MCF 10A (cell line): Measurements from ENCODE around the gene SLC25A26. TPM values are rescaled to one million over a fixed set of nuclear protein-coding genes. Genes with fewer than 3 reads are reported as not detected.

Experiments used
- BruUV-seq: library from RNA; stranded (reverse); fragments of 400-500 nt; replicated peaks from 2 replicates; lab custom pipeline; 2021; lab: Mats Ljungman, UMichigan
- CTCF ChIA-PET: fragments of 300-600 bp; sonication (Branson Sonifier 250); formaldehyde crosslinking; extraction: SDS; loops from one replicate; lab custom pipeline; 2021; ENCODE audit warnings: antibody characterized with exemption, inconsistent platforms; lab: Yijun Ruan, JAX
- POLR2A ChIA-PET: fragments of 300-600, 350-650 bp; sonication (Branson Sonifier 250); formaldehyde crosslinking; extraction: SDS; loops from one replicate; lab custom pipeline; 2020; ENCODE audit warnings: antibody characterized with exemption, inconsistent platforms; lab: Yijun Ruan, JAX
- DNase-seq: peaks from one replicate; pipeline ENCODE4 v3.0.0-alpha.2; 2018; ENCODE audit not compliant: unreplicated experiment
- H3K27ac Mint-ChIP-seq: one replicate; pipeline ENCODE4 v1.8.0; 2022; ENCODE audit warnings: mild to moderate bottlenecking, low read depth, mixed read lengths; ENCODE audit not compliant: unreplicated experiment
- H3K27me3 Mint-ChIP-seq: one replicate; pipeline ENCODE4 v1.8.0; 2022; ENCODE audit warnings: mixed read lengths; ENCODE audit not compliant: insufficient read depth, unreplicated experiment
- H3K36me3 Mint-ChIP-seq: one replicate; pipeline ENCODE4 v1.8.0; 2022; ENCODE audit warnings: mild to moderate bottlenecking, moderate library complexity, mixed read lengths; ENCODE audit not compliant: insufficient read depth, unreplicated experiment
- H3K4me1 Mint-ChIP-seq: one replicate; pipeline ENCODE4 v1.8.0; 2022; ENCODE audit warnings: mixed read lengths; ENCODE audit not compliant: insufficient read depth, unreplicated experiment
- H3K4me3 Mint-ChIP-seq: one replicate; pipeline ENCODE4 v1.8.0; 2022; ENCODE audit warnings: mild to moderate bottlenecking, moderate library complexity, mixed read lengths; ENCODE audit not compliant: unreplicated experiment
- H3K9me3 Mint-ChIP-seq: one replicate; pipeline ENCODE4 v1.8.0; 2022; ENCODE audit warnings: mixed read lengths; ENCODE audit not compliant: unreplicated experiment
- intact Hi-C: fragments of 100-400 bp; cut with micrococcal nuclease; formaldehyde crosslinking; loops from 2 replicates; pipeline ENCODE4 v1.14.1; 2022
- total RNA-seq: library from RNA; stranded (reverse); gene quantifications from 2 replicates; pipeline ENCODE4 v1.2.3, GENCODE V29; 2022
- TF ChIP-seq, protein P1 (sequence below): fragments of 200-600 bp; IDR thresholded peaks from one replicate; pipeline ENCODE4 v1.8.0; 2022; ENCODE audit warnings: antibody characterized with exemption, mild to moderate bottlenecking; ENCODE audit not compliant: unreplicated experiment

The SLC25A26 gene
- total RNA-seq, 1 experiment from 2014 or later: 24.8 TPM

DNA sequence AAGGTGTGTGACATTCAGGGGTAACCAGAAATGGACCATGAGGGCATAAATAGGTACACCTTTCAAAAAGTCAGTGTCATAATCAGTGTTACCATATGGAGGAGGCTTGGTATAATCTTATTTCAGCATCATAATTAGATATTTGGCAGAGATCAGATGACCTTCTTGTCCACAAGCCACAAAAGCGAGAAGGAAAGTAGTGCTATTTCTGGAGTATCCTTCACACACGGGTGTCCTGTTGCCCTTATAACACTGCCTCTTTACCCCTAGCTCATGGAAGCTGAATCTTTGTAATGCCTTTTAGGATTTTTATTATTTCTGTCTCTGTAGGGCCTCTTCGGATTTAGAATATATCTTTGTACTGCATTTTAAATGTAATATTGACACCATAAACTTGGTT is 147.2 kb downstream of the SLC25A26 start:
- no peak overlapping the region for H3K27ac Mint-ChIP-seq
- CTCF ChIA-PET: interaction anchor here (1.0 kb wide), 1 partner anchor 10 kb away, joined by 3 read pairs; no protein-coding TSS in a partner anchor
- H3K9me3 Mint-ChIP-seq: no peaks in the 10 kb centered on the region
- no peak for DNase-seq
- no peak overlapping the region for H3K4me3 Mint-ChIP-seq
- TF ChIP-seq, protein P1, sequence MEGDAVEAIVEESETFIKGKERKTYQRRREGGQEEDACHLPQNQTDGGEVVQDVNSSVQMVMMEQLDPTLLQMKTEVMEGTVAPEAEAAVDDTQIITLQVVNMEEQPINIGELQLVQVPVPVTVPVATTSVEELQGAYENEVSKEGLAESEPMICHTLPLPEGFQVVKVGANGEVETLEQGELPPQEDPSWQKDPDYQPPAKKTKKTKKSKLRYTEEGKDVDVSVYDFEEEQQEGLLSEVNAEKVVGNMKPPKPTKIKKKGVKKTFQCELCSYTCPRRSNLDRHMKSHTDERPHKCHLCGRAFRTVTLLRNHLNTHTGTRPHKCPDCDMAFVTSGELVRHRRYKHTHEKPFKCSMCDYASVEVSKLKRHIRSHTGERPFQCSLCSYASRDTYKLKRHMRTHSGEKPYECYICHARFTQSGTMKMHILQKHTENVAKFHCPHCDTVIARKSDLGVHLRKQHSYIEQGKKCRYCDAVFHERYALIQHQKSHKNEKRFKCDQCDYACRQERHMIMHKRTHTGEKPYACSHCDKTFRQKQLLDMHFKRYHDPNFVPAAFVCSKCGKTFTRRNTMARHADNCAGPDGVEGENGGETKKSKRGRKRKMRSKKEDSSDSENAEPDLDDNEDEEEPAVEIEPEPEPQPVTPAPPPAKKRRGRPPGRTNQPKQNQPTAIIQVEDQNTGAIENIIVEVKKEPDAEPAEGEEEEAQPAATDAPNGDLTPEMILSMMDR: no peak
- intact Hi-C loops: no loop called here
- no peaks in the 10 kb centered on the region for H3K4me1 Mint-ChIP-seq
- H3K27me3 Mint-ChIP-seq: no peaks in the 10 kb centered on the region
- no TSS peak for BruUV-seq
- POLR2A ChIA-PET: interaction anchor here (0.5 kb wide), 1 partner anchor 1014 kb away, joined by 3 read pairs; no protein-coding TSS in a partner anchor
- peaks cover 23% of the 10 kb centered on the region for H3K36me3 Mint-ChIP-seq

DNA sequence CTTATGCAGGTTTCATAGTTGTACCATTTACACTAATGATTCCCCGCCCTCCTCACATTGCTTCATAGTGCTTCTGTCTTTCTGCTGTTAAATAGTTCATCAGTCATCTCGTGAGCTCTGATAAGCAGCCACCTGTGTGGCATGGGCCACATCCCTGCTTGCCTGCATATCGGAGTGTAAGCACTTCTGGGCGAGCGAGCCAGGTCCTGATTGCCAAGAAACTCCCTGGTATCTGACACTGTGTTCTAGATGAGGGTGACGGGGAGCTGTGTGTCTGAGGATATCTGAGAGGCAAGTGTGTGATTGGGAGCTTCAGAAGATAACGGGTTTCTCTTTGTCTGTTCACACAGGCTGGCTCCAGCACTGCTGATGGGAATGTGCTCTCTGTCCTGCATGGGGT is 149.4 kb downstream of the SLC25A26 start:
- ChIA-PET CTCF (no interaction called here), POLR2A (no interaction called here)
- no peaks in the 10 kb centered on the region for H3K27me3 Mint-ChIP-seq

DNA sequence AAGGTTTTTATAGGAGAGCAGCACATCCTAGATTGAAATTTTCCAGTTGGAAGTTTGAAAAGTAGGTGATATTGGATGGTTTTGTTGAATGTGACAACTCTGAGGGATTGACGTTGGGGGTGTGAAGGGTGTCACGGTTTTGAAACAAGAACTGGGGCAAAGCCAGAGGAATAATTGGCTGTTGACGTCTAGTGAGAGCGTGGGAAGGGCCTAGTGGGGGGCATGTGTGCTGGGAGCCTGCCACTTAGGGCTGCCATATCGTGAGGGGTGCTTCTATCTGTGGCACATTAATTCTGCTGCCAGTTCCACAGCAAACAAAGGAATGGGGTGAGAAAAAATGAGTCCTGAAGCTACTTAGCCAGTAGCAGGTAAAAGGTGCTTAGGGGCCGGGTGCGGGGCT is 150.6 kb downstream of the SLC25A26 start:
- H3K36me3 Mint-ChIP-seq: peaks cover 25% of the 10 kb centered on the region
- no peaks in the 10 kb centered on the region for H3K9me3 Mint-ChIP-seq
- intact Hi-C loops: no loop called here
- H3K4me1 Mint-ChIP-seq: peaks cover 2% of the 10 kb centered on the region
- H3K27ac Mint-ChIP-seq: no peak overlapping the region
- no TSS peak for BruUV-seq
- no peak for DNase-seq
- H3K4me3 Mint-ChIP-seq: no peak overlapping the region
- no peaks in the 10 kb centered on the region for H3K27me3 Mint-ChIP-seq
- ChIA-PET CTCF (interaction anchor here (0.7 to 1.1 kb wide), 3 partner anchors 36 to 1840 kb away, joined by 3 to 5 read pairs (median 4); no protein-coding TSS in a partner anchor), POLR2A (no interaction called here)
- TF ChIP-seq, protein P1: no peak

More for the DNA sequence above, 149.4 kb downstream of the SLC25A26 start:
- intact Hi-C loops: no loop called here
- no peaks in the 10 kb centered on the region for H3K4me1 Mint-ChIP-seq
- H3K4me3 Mint-ChIP-seq: no peak overlapping the region
- H3K36me3 Mint-ChIP-seq: peaks cover 23% of the 10 kb centered on the region
- H3K9me3 Mint-ChIP-seq: no peaks in the 10 kb centered on the region
- no peak overlapping the region for H3K27ac Mint-ChIP-seq
- DNase-seq: no peak
- TF ChIP-seq, protein P1: no peak
- no TSS peak for BruUV-seq

DNA sequence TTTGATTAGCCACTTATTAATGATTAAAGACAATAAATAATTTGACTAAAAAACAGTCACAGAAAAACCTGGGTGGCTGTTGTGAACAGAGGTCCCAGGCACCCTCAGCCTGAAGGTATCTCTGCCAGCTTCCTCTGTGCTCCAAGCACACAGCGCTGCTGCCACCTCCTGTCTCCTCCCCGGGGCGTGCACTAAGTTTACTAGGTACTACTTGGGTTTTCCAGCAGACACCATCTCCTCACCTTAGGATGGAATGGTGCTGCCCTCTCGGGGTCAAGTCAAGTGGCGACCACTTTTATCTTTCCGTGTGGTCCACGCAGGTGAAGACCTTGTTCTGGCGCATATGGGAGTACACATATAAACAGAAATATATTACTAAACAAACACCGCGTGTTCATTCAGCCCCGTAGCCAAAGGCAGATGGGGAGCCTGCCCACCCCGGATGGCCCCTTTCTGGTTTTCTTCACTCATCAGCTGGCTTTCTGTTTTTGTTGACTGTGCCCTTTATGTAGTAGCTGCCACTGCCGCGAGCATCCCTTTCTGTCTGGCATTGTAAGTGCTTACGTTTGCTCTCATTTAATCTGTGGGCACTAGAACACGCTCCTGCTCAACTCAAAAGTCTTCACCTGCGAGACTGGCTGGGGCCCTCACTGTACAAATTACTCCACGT is 152.0 kb downstream of the SLC25A26 start:
- Mint-ChIP-seq H3K4me1 (peaks cover 9% of the 10 kb centered on the region), H3K4me3 (no peak overlapping the region), H3K27me3 (no peaks in the 10 kb centered on the region), H3K9me3 (no peaks in the 10 kb centered on the region), H3K36me3 (peaks cover 39% of the 10 kb centered on the region), H3K27ac (no peak overlapping the region)
- ChIA-PET CTCF (interaction anchor here (0.6 to 1.0 kb wide), 5 partner anchors 11 to 120 kb away, joined by 3 to 7 read pairs (median 5); no protein-coding TSS in a partner anchor), POLR2A (interaction anchor here (0.6 kb wide), 1 partner anchor 22 kb away, joined by 3 read pairs; no protein-coding TSS in a partner anchor)
- TF ChIP-seq, protein P1: no peak
- BruUV-seq: no TSS peak
- no peak for DNase-seq
- intact Hi-C loops: no loop called here
